Dermis blood vessel endothelial cell (primary cell): ENCODE results near the gene FAM47A. TPM values are rescaled to one million over a fixed set of nuclear protein-coding genes. Genes with fewer than 3 reads are reported as not detected.

ENCODE experiments used
- DNase-seq: peaks from one replicate; pipeline ENCODE4 v3.0.0; 2010
- total RNA-seq: library from RNA; depleted of rRNA; stranded (reverse); fragments of >200 nt; gene quantifications from 2 replicates; pipeline ENCODE4 v1.2.3, GENCODE V29; 2014

The FAM47A gene
- not detected in 2 replicates for total RNA-seq

GRCh38 chrX:34132028-34132427 lies at the start of gene FAM47A:
Gene FAM47A (minus strand): TSS chrX:34132314. CDS start chrX:34132278, 36 bp downstream.
- no peak for DNase-seq

GRCh38 chrX:34147345-34147744 lies 15.2 kb upstream of the FAM47A start:
- DNase-seq = no peak

- DNase-seq = no peak
These were observed 14.8 kb upstream of the FAM47A start for GRCh38 chrX:34146906-34147305.

GRCh38 chrX:34144246-34144645 lies 12.1 kb upstream of the FAM47A start:
- DNase-seq = no peak

- no peak for DNase-seq
These were observed 8.7 kb upstream of the FAM47A start for GRCh38 chrX:34140816-34141215.

- no peak for DNase-seq
These were observed 952 bp downstream of the FAM47A start for GRCh38 chrX:34130980-34131744.

GRCh38 chrX:34130501-34130900 lies 1.6 kb downstream of the FAM47A start:
- DNase-seq = no peak

- DNase-seq = no peak
These were observed 6.1 kb downstream of the FAM47A start for GRCh38 chrX:34126011-34126410.

- no peak for DNase-seq
These were observed 13.0 kb downstream of the FAM47A start for GRCh38 chrX:34119122-34119521.

GRCh38 chrX:34112459-34112858 lies 19.7 kb downstream of the FAM47A start:
- DNase-seq = no peak
